Transverse colon (tissue), 4 donors: ENCODE data around the gene AKAP1.

ENCODE experiments used
- POLR2AphosphoS5 ChIP-seq, 3 donors: sonication (generic); formaldehyde crosslinking; IDR thresholded peaks; one replicate each; pipeline ENCODE4 v1.6.1; 2016; ENCODE audit warnings: antibody characterized with exemption in 3 of 3
- TF ChIP-seq, protein P1 (sequence below), 5 experiments: fragments of 200-600 bp in 3 of 5; fragments of 450-650 bp in 2 of 5; sonication (generic) in 3 of 5; IDR thresholded peaks; 1 replicate in 2 of 5; 2 replicates in 3 of 5; pipeline ENCODE4 v1.5.1; 2016 to 2017; ENCODE audit warnings: antibody characterized with exemption in 5 of 5, inconsistent platforms in 3 of 5, mild to moderate bottlenecking in 2 of 5, moderate library complexity in 1 of 5

DNA sequence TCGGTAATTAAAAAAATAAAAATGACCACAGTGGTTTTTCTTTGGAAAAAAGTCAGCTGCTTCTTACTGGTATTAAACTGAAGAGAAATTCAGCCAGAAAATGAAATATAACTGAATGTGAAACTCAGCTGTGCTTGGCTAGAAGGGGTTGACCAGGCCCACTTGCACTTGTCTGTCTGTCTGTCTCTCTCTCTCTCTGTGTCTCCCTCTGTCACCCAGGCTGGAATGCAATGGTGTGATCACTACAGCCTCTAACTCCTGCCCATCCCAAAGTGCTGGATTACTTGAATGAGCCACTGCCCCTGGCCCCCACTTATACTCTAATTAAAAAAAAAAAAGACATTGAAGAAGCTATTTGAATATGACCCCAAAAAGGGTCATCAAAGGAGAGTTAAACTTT is 17.3 kb upstream of the AKAP1 start:
- TF ChIP-seq, protein P1, sequence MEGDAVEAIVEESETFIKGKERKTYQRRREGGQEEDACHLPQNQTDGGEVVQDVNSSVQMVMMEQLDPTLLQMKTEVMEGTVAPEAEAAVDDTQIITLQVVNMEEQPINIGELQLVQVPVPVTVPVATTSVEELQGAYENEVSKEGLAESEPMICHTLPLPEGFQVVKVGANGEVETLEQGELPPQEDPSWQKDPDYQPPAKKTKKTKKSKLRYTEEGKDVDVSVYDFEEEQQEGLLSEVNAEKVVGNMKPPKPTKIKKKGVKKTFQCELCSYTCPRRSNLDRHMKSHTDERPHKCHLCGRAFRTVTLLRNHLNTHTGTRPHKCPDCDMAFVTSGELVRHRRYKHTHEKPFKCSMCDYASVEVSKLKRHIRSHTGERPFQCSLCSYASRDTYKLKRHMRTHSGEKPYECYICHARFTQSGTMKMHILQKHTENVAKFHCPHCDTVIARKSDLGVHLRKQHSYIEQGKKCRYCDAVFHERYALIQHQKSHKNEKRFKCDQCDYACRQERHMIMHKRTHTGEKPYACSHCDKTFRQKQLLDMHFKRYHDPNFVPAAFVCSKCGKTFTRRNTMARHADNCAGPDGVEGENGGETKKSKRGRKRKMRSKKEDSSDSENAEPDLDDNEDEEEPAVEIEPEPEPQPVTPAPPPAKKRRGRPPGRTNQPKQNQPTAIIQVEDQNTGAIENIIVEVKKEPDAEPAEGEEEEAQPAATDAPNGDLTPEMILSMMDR (IDR thresholded peaks at IDR 0.05), result no peak
- no peak for TF ChIP-seq POLR2AphosphoS5 (IDR thresholded peaks at IDR 0.05)
